Stimulated activated CD8-positive, alpha-beta memory T cell treated with anti-CD3 and anti-CD28 coated beads, Interleukin-12 subunit alpha, Interleukin-12 subunit beta, amount 100 ng/mL, for 4 hours (primary cell): Measurements from ENCODE around the gene ABLIM1.

Experiments used
- DNase-seq: peaks from one replicate; pipeline ENCODE4 v3.0.0-alpha.2; 2020; ENCODE audit warnings: low read depth

The ABLIM1 gene

DNA sequence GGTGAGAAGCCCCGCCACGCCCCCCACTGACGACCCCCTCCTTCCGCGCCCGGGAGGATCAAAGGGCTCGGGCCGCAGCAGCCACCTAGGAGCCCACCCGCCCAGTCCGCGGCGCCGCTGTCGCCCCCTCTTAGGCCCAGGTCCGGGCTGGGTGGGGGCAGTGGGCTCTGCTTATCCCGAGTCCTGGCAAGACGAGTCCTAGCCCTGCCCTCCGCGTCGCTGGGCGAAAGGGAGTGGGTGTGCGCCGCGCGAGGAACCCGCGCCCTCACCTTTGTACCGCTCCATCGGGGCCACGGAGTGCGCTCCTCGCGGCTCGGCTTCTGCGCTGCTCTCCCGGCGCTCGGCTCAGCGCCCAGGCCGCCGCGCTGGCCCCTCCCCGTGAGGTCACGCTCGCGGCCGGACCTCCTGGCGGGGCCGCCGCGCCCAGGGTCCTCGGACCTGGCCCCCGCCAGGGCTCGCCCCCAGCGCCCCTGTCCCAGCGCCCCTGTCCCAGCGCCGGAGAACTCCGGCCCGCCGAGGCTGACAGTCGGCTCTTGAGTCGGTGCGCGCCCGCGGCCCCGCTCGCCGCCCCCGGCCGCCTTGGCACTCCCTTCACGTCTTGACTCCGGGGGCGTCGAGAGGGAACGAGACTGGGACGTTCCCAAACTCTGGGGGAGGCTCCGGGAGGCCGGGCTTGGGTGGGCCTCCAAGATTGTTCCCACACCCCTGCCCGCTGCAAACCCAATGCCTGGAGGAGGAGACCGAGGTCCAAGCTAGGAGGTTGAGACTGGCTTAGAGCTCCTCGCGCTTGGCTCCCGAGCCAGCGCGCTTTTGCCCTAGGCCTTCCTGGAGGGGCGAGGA is 253.7 kb downstream of the ABLIM1 start, which contains the start of gene AFAP1L2:
TSS of gene AFAP1L2 (minus strand) at position 332 of the 840 bp plus-strand sequence. CDS start at position 285, 47 bp downstream.
- DNase-seq: no peak

DNA sequence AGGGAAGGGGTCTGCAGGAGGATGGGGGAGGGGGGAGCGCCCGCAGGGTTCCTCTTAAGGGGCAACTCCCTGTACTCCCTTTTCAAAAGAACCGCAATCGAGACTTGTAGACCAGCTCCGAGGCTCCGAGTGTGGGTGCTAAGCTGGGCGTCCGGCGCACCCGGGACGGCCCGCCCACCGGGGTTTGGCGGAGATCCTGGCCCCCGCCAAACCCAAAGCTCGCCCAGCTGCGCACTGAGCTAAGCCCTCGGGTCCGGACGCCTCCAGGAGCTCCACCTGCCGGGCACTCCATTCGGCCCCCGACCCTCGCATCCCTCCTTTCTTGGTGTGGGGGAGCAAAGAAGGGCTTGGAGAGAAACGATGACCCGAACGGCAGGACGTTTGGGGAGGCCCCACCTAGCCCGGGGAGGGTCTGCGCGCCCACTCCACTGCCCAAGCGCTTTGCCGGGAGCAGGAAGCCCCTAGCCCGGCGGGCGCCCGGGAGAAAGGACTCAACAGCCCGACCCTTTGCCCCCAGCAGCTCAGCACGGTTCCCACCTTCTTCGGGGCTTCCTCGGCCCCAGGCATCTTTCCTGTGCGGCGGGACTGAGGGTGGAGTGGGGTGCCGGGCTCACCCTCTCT is 254.4 kb downstream of the ABLIM1 start:
- DNase-seq: no peak

DNA sequence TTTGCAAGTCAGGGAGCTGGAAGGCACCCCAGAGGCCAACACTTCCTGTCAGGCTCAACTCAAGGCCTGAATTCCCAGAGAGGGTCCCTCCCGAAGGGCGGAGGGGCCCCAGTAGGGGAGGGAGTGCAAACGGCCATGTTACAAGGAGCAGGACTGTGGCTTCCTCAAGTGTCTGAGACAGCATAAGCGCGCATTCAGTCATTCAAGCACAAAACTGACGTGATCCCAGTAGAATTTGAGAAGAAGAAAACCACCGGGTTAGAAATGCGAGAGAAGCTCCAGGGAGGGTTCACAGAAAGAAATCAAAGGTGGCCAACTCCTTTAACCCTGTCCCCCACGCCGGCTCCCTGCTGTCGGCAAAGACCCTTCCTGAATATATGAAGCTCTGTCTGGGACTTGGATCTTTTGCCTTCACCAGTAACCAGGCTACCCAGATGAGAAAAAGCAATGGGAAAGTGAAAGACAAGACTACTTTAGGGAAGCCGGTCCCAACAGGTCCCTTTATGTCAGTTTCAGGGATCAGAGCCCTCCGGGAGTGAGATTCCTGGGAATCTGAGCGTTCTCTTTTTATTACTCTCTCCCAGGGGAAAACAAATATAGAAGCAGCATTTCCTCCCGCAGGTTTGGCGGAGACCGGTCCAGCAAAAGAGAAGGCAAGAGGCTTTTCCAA is 255.1 kb downstream of the ABLIM1 start:
- DNase-seq: no peak

DNA sequence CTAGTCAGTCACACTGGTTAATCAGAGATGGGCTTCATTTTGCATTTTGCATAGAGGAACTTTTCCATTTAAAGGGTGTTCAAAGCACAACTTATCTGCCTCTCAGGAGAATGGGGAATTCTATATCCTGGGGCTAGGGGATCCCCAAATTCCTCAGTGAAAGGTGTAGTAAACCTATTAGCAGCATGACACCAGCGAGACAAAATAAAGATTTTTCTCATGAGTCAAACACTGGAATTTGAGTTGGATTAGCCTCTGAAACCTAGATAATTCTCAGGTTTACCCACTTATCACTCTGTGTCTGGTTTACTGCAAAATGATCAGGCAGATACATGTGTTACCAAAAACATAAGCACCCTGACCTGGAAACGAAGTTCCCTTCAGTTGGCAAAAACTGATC is 255.8 kb downstream of the ABLIM1 start:
- DNase-seq: no peak

DNA sequence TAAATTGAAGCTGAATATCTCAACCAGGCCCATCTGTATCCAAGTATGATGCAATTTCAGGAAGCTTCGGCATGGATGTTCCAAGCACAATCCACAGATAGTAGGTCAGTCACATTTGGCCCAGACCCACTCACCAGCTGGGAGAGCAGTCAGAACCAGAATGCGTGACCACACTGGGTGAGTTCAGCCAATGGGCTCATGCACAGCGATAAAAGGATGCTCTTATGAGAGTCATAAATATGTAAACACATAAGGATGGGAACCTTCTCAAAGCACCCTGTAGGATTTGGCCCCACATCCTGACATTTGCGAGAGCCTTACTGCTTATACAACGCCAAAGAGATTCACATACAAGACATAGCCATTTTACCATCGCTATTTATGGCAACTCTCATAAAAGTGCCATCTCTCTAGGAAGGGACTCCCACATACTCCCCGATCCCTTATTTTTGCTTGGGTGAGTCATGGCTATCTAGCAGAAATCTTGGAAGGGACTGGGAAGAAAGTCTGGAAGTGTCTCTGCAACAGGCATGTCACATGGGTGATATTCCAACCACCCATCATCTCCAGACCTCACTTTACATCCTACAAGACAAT is 256.8 kb downstream of the ABLIM1 start:
- DNase-seq: no peak

DNA sequence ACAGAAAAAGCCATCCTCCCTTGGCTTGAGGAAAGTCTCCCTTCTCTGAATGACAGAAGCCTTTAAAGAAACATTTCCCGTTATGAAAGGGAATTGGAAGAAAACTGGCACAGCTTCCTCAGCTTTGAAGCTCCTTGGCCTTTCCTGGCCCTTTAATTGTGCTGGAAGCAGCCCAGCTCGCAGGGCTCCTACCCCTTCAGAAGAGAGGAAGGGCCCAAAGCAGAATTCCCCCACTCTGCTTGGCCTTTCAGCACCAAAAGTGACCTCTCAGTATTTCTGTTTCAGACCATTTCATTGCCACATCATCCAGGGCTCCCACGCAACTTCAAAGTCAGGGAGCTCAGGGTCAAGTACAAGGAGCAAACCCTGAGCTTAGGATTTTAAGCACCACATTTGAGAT is 258.0 kb downstream of the ABLIM1 start:
- no peak for DNase-seq

DNA sequence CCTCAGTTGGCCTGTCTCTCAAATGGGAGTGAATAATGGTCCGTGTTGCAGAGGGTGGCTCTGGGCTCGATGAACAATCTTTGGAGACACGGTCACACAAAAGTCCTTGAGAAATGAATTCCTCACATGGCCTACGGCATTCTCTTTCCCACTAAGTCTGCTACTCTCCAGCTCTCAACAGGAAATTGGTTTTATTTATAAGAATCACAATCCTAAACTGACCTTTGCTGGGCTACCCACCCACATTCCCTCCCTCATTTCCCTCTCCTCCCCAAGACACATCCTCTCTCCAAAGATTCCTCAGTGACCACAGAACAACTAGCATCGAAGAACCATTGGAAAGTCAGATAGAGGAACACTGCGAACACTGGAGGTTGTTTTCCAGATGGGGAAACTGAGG is 258.5 kb downstream of the ABLIM1 start:
- DNase-seq: no peak

DNA sequence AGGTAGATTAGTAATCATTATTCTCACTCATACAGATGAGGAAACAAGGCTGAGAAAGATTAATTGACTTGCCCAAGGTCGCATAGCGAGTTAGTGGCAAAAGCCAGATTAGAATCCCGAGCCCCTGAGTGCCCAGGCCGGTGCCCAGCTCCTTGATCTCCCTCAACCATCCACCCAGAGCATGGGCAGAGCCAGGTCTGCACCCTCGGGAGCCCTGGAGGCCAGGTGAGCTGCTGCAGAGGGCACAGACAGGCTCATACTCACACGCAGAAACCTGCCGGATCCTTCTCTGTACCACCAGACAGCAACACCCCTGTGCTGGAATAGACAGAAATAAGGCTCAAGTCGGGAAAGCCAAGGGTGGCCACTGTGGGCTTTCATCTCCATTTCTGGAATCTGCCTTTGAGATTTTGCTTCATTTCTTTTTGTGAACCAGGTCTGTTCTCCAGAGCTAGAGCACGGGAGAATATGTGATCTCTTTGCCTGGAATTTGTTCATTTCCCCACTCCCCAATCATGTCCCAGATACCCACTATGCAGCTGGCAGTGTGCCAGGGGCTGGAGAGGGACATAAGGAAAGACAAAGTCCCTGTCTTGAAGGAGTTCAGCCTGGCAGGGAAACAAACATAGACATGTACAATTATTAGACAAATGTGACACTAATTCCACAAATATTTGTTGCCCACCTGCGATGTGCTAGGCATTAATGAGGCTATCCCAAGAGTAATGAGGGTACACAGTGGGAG is 259.3 kb downstream of the ABLIM1 start:
- no peak for DNase-seq

DNA sequence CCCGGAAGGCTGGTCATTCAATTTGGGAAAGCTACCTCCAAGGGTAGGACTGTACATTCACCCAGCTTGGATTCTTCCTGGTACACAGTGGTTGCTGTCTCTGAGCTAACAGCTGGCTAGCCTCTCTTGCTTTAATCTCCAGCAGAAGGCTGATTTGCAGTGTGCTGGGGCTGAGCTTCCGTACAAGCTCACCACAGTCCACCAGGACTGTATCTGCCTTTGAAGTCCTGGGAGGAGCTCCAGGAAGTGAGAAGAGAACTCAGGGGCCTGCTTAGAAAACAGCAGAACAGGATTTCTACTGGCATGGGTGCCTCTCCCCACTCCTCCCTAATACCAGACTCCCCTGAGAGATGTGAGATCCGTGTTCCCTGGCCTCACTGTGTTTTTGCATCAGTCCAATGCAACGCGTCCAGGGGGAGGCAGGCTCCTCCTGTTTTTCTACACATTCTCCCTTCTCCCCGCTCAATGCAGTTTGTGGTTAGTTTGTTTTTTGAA is 260.4 kb downstream of the ABLIM1 start:
- DNase-seq: no peak

DNA sequence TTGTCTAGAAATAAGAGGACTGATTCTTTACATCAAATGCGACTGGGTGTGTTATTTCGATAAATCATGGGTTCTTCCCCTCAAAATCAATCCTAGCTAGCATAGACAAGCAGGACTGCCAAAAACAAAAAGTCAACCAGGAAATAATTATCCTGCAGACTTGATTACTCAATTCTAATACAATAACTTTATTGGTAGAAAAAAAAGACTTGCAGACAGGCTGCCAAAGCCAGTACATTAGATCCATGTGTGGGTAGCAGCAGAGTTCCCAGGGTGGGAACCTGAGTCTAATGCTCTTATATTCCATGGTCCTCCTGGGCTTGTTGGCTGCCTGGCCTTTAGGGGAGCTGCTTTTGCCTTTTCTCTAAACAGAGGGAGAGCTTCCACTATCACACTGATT is 261.6 kb downstream of the ABLIM1 start:
- no peak for DNase-seq

DNA sequence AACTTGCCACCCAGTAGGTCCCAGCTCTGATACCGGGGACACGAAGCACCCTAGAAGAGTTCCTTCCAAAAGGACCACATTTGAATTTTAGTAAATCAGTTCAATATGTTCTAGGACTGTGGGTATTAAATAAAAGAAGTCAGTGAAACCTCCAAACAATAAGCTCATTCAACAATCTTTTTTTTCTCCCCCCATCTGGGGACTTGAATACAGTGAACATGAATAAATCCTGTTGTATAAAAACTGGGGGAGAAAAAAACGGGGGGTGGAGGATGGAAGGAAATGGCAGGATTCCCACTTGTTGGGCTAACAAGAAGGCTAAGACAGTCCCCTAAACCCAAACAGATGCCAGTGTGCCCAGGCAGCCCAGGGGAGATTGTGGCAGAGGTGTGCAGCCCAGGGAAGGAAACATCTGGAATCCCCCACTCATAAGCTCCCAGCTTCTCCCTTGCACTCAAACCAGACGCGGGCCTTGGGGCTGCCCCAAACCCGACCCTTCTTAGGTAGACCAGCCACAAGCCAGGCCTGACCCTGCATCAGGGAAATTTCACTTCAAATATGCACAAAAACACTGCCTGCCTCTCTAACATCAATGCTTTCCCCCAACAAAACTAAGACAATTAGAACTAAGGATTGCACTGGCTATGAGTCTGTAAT is 262.6 kb downstream of the ABLIM1 start:
- DNase-seq: no peak

DNA sequence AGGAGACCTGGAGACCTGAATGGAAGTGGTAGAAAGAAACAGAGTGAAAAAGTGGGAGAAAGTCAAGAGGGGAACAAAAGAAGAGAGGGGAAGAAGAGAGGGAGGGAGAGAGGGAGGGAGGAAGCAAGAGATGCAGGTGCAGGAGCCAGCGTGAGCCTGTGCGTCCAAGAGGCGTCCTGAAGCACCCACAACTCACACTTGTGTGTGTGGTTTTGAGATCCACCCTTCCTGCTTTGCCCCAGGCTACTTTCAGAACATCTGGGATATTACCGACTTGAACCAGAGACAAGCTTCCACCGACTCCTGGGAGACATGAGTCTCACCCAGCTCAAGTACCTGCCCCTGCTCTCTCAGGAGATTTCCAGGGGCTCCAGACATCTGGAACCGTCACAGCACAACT is 263.5 kb downstream of the ABLIM1 start:
- no peak for DNase-seq

DNA sequence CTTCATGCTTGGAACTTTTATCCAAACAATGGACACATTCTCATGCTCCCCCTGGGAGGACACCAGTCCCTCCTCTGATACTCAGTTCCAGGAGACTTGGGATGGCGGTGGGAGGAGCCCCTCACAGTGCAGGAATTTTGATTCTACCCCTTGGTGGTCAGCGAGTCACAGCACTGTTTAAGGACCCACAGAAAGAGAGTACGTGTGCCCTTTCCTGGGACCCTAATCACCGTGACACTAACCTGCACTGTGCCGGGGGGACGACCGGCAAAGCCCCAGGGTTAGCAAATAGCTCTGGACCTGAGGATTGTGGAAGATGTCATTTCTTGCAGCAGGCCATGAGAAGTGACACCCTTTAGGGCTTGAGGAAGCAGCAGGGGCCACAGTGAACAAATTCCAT is 264.2 kb downstream of the ABLIM1 start:
- no peak for DNase-seq

DNA sequence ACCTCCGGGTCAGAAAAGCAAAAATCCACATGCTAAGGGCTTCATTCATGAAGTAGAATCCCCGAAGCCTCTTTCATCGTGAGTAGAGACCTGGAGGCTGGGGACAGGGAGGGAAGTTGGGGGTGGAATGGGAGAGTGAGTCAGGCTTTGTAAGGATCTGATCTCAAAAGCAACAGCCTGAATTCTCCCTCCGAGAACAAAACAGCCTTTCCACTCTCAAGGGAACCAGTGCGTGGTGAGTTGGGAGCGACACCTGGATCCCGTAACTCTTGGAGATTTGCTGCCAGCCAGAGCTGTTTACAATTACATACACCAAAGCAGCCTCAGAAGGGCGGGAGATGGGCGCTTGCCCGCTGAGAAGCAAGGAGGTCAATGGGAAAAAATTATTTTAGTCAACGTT is 264.6 kb downstream of the ABLIM1 start:
- no peak for DNase-seq

DNA sequence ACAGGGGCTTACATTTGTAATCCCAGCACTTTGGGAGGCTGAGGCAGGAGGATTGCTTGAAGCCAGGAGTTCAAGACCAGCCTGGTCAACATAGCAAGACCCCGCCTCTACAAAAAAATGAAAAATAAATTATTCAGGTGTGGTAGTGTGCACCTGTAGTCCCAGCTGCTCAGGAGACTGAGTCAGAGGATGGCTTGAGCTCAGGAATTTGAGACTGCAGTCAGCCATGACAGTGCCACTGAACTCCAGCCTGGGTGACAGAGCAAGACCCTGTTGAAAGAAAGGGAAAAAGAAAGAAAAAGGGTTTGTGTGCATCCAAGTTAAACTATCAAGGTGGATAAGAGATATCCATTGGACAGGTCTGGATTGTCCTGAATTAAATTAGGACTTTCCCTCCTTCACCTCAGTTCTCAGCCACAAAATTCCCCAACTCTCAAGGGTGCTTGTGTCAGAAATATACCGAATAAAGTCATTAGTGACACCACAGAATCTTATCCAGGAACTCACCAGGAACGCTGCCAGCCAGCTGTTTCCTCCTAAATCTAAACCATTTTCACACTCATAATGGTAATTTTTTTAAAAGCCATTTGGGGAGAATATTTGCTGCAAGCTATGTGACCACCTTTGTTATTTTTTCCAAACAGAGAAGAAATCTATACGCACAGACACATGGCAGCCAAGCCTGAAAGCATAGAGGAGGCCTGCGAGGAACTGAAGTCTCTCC is 265.8 kb downstream of the ABLIM1 start:
- DNase-seq: no peak

DNA sequence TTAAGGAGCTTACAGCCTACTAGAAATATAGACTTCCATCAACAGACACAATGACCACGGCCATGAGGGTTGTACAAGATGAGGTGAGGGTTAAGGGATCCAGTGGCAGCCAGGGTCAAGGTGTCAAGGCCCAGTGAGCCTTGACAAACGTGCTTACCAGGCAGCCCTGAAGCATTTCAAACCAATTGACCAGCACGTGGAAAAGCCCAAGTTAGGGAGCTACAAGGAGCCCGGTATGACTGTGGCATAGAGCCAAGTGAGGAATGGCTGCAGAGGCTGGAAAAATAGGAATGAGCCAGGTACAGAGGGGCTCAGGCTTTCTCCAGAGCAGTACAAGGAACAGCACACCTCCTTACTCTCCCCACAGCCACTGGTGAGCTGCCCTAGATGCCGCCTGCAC is 266.5 kb downstream of the ABLIM1 start:
- DNase-seq: no peak

DNA sequence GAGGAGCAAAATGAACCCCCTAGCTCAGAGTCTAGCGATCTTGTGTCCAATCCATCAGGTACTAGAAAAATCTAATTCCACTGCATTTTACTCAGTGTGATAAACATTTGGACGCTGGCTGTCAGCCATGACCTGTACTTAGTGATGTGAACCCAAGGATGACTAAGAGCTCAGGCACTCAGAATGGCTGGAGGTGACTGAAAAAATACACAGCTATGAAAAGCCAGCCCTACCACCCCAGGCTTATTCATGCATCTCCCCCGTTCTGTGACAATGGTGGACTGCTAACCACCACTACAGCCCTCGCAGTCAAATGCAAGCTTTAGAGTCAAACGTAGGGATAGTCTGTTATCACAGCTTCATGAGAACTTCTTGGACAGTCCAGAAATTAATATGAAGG is 268.6 kb downstream of the ABLIM1 start:
- DNase-seq: no peak

DNA sequence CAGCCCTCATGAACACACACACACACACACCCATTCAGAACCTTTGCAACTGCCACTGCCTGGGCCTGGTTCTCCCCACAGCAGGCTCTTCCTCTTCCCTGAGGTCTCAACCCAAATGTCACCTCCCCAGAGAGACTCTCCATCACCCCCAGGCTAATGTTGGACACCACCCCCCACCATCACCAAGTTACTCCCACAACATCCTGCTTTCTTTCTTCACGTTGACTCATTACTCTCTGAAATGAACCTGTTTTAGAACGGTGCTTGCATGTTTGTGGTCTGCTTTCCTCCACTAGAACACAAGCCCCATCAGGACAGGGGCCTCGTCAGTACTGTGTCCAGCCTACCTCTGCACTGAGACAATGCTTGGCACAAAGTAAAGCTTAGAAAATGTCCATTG is 269.8 kb downstream of the ABLIM1 start:
- no peak for DNase-seq

DNA sequence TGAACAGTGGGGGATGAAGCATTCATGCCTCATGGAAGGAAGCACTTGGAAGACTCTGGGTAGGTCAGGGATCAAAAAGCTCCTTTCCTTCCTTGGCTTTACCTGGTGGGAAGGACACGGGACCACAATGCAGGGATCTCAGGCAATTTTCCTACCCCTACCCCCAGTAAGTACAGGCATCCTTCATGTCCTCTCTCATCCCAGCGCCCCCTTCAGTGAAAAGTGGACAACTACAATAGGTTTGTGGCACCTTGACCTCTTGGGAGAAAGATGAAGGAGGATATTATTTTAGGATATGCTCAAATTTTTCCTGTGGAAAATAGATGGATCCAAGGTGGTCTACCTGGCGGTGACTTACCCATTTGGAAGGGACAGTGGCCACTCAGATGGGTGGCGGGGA is 270.3 kb downstream of the ABLIM1 start:
- DNase-seq: no peak

DNA sequence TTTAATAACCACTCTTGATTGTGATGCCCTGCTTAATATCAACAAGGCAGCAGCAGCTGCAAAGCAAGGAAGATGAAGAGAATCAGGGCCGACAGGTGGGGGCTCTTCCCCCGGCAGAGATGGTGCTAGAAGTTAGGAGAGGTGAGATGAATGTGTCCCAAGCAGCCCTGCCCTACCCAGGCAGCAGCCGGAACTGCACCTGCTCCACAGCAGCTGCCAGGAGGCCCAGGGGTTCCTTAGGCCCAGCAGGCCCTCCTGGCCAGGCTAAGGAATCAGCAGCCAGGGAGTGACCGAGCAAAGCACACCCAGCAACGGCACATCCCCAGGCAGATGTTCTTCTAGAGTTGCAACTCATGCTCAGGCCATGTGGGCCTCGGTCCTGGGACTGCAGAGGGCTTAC is 271.6 kb downstream of the ABLIM1 start:
- no peak for DNase-seq

DNA sequence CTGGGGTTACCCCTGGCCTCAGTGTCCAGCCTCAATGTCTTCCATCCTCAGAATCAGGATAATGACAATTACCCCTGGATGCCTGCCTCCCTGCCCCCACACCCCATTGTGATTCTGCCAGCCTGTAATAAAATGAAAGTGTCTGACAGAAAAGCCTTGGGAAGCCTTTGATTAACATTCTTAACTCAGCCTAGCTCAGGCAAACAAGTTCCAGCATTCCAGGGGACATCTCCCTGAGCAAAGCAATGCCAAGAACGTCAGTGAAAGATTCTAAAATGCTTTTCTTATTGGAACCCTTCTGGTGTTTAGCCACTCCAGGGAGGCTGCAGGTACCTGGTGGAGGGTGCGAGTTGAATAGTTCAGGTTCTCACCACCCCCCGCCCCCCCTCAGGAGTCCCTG is 272.5 kb downstream of the ABLIM1 start:
- no peak for DNase-seq
